ENCODE data around the gene CADPS2. TPM values are rescaled to one million over a fixed set of nuclear protein-coding genes. Genes with fewer than 3 reads are reported as not detected.

CADPS2 gene
- polyA plus RNA-seq, 2 donors: 1.6 to 3.3 TPM

DNA sequence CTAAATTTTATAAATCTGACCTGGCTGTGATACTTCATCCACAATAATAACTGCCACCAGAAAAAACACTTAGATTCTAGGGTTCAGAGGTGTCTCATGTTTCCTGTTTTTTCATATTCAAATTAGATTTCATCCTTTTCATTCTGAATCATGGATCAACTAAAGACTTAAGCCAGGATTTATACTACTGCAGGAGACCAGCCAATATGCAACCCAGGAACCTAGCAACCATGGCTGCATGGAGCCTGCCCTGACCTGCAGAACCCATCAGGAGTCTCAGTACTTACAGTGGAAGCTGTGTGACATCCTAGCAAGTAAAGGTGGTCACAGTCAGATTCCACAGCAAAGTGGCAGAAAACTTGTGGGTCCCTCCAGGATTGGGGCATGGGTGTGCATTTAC, 143.0 kb downstream of the CADPS2 start:
- Histone ChIP-seq H3K4me3 (ENCODE audit: low read depth in 1 of 2, low read length in 2 of 2) (no peak overlapping the region), H3K4me1 (ENCODE audit: control insufficient read depth in 2 of 2, insufficient read depth in 2 of 2, low read length in 1 of 2) (no peaks in the 10 kb centered on the region), H3K27ac (ENCODE audit: low read depth in 2 of 2, low read length in 1 of 2) (no peak overlapping the region), H3K27me3 (ENCODE audit: control insufficient read depth in 1 of 2, insufficient read depth in 2 of 2, low read length in 2 of 2) (no peaks in the 10 kb centered on the region), H3K9me3 (ENCODE audit: control insufficient read depth in 2 of 2, insufficient read depth in 1 of 2, low read depth in 1 of 2, low read length in 1 of 2) (no peaks in the 10 kb centered on the region), H3K36me3 (ENCODE audit: control insufficient read depth in 2 of 2, insufficient read depth in 2 of 2, low read length in 1 of 2) (no peaks in the 10 kb centered on the region)

GRCh38 chr7:122738947-122739346, 147.3 kb downstream of the CADPS2 start:
- 65 to 69% methylated on average over 2 of the region's 2 CpGs for WGBS, 2 donors
- no peak overlapping the region for H3K27ac ChIP-seq (ENCODE audit: low read depth in 2 of 2, low read length in 1 of 2)
- no peak overlapping the region for H3K4me3 ChIP-seq (ENCODE audit: low read depth in 1 of 2, low read length in 2 of 2)
- no peaks in the 10 kb centered on the region for H3K4me1 ChIP-seq (ENCODE audit: control insufficient read depth in 2 of 2, insufficient read depth in 2 of 2, low read length in 1 of 2)
- no peaks in the 10 kb centered on the region for H3K36me3 ChIP-seq (ENCODE audit: control insufficient read depth in 2 of 2, insufficient read depth in 2 of 2, low read length in 1 of 2)
- H3K9me3 ChIP-seq (ENCODE audit: control insufficient read depth in 2 of 2, insufficient read depth in 1 of 2, low read depth in 1 of 2, low read length in 1 of 2): no peaks in the 10 kb centered on the region
- no peaks in the 10 kb centered on the region for H3K27me3 ChIP-seq (ENCODE audit: control insufficient read depth in 1 of 2, insufficient read depth in 2 of 2, low read length in 2 of 2)

GRCh38 chr7:122736183-122736582, 150.1 kb downstream of the CADPS2 start:
- no peaks in the 10 kb centered on the region for H3K4me1 ChIP-seq (ENCODE audit: control insufficient read depth in 2 of 2, insufficient read depth in 2 of 2, low read length in 1 of 2)
- no peak overlapping the region for H3K4me3 ChIP-seq (ENCODE audit: low read depth in 1 of 2, low read length in 2 of 2)
- no peaks in the 10 kb centered on the region for H3K9me3 ChIP-seq (ENCODE audit: control insufficient read depth in 2 of 2, insufficient read depth in 1 of 2, low read depth in 1 of 2, low read length in 1 of 2)
- WGBS, 2 donors: 91 to 94% methylated on average over 1 of the region's 1 CpG
- H3K27me3 ChIP-seq (ENCODE audit: control insufficient read depth in 1 of 2, insufficient read depth in 2 of 2, low read length in 2 of 2): no peaks in the 10 kb centered on the region
- no peaks in the 10 kb centered on the region for H3K36me3 ChIP-seq (ENCODE audit: control insufficient read depth in 2 of 2, insufficient read depth in 2 of 2, low read length in 1 of 2)
- no peak overlapping the region for H3K27ac ChIP-seq (ENCODE audit: low read depth in 2 of 2, low read length in 1 of 2)

GRCh38 chr7:122727759-122728158, 158.5 kb downstream of the CADPS2 start:
- no peak overlapping the region for H3K4me3 ChIP-seq (ENCODE audit: low read depth in 1 of 2, low read length in 2 of 2)
- 78 to 79% methylated on average over 1 of the region's 1 CpG for WGBS, 2 donors

DNA sequence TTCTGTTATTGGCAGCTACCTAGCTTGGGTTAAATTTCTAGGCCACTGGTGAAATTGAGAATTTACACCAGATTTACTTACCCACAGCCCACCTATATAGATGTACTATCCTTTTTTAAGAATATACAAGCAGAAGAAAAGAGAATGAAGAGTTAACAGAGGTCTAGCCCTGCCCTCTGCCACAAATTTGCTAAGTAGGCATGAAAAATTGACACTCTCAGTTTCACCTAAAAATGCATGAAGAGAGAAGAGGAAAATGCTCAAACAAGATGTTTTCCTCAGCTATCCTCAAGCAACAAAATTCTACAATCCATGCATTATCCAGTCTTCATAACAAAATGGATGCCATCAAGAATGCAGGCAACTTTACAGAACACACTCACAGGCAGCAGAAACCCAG, 158.9 kb downstream of the CADPS2 start:
- Histone ChIP-seq H3K4me3 (ENCODE audit: low read depth in 1 of 2, low read length in 2 of 2) (no peak overlapping the region), H3K9me3 (ENCODE audit: control insufficient read depth in 2 of 2, insufficient read depth in 1 of 2, low read depth in 1 of 2, low read length in 1 of 2) (no peaks in the 10 kb centered on the region), H3K4me1 (ENCODE audit: control insufficient read depth in 2 of 2, insufficient read depth in 2 of 2, low read length in 1 of 2) (no peaks in the 10 kb centered on the region), H3K27me3 (ENCODE audit: control insufficient read depth in 1 of 2, insufficient read depth in 2 of 2, low read length in 2 of 2) (no peaks in the 10 kb centered on the region), H3K36me3 (ENCODE audit: control insufficient read depth in 2 of 2, insufficient read depth in 2 of 2, low read length in 1 of 2) (no peaks in the 10 kb centered on the region), H3K27ac (ENCODE audit: low read depth in 2 of 2, low read length in 1 of 2) (no peak overlapping the region)

More at GRCh38 chr7:122727759-122728158, 158.5 kb downstream of the CADPS2 start:
- H3K27ac ChIP-seq (ENCODE audit: low read depth in 2 of 2, low read length in 1 of 2): no peak overlapping the region
- H3K27me3 ChIP-seq (ENCODE audit: control insufficient read depth in 1 of 2, insufficient read depth in 2 of 2, low read length in 2 of 2): no peaks in the 10 kb centered on the region
- H3K4me1 ChIP-seq (ENCODE audit: control insufficient read depth in 2 of 2, insufficient read depth in 2 of 2, low read length in 1 of 2): no peaks in the 10 kb centered on the region
- no peaks in the 10 kb centered on the region for H3K9me3 ChIP-seq (ENCODE audit: control insufficient read depth in 2 of 2, insufficient read depth in 1 of 2, low read depth in 1 of 2, low read length in 1 of 2)
- no peaks in the 10 kb centered on the region for H3K36me3 ChIP-seq (ENCODE audit: control insufficient read depth in 2 of 2, insufficient read depth in 2 of 2, low read length in 1 of 2)

DNA sequence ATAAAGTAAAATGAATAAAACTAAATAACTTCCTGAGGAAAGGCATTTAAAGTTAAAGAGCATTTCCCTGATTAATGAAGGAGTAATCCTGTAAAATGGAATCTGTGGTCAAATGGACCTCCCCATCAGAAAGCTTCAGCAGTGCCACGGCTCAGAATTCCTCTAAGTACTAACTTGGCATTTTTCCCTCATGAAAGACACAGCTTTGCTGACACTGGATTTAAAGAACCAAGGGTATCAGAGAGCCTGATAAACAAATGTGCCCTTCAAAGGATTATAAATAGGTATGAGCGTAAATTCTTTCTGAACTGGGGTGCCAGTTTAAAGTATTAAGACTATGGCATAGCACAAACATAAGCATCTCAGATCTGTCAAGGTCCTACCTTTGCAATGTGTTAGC, 159.4 kb downstream of the CADPS2 start:
- no peaks in the 10 kb centered on the region for H3K9me3 ChIP-seq (ENCODE audit: control insufficient read depth in 2 of 2, insufficient read depth in 1 of 2, low read depth in 1 of 2, low read length in 1 of 2)
- no peak overlapping the region for H3K27ac ChIP-seq (ENCODE audit: low read depth in 2 of 2, low read length in 1 of 2)
- WGBS, 2 donors: 65 to 71% methylated on average over 2 of the region's 2 CpGs
- no peaks in the 10 kb centered on the region for H3K36me3 ChIP-seq (ENCODE audit: control insufficient read depth in 2 of 2, insufficient read depth in 2 of 2, low read length in 1 of 2)
- no peaks in the 10 kb centered on the region for H3K4me1 ChIP-seq (ENCODE audit: control insufficient read depth in 2 of 2, insufficient read depth in 2 of 2, low read length in 1 of 2)
- H3K27me3 ChIP-seq (ENCODE audit: control insufficient read depth in 1 of 2, insufficient read depth in 2 of 2, low read length in 2 of 2): no peaks in the 10 kb centered on the region
- no peak overlapping the region for H3K4me3 ChIP-seq (ENCODE audit: low read depth in 1 of 2, low read length in 2 of 2)

GRCh38 chr7:122724366-122724765, 161.9 kb downstream of the CADPS2 start:
- Histone ChIP-seq H3K27me3 (ENCODE audit: control insufficient read depth in 1 of 2, insufficient read depth in 2 of 2, low read length in 2 of 2) (no peaks in the 10 kb centered on the region), H3K36me3 (ENCODE audit: control insufficient read depth in 2 of 2, insufficient read depth in 2 of 2, low read length in 1 of 2) (no peaks in the 10 kb centered on the region), H3K27ac (ENCODE audit: low read depth in 2 of 2, low read length in 1 of 2) (no peak overlapping the region), H3K9me3 (ENCODE audit: control insufficient read depth in 2 of 2, insufficient read depth in 1 of 2, low read depth in 1 of 2, low read length in 1 of 2) (no peaks in the 10 kb centered on the region), H3K4me3 (ENCODE audit: low read depth in 1 of 2, low read length in 2 of 2) (no peak overlapping the region), H3K4me1 (ENCODE audit: control insufficient read depth in 2 of 2, insufficient read depth in 2 of 2, low read length in 1 of 2) (no peaks in the 10 kb centered on the region)
- WGBS, 2 donors: 72 to 89% methylated on average over 4 of the region's 4 CpGs

DNA sequence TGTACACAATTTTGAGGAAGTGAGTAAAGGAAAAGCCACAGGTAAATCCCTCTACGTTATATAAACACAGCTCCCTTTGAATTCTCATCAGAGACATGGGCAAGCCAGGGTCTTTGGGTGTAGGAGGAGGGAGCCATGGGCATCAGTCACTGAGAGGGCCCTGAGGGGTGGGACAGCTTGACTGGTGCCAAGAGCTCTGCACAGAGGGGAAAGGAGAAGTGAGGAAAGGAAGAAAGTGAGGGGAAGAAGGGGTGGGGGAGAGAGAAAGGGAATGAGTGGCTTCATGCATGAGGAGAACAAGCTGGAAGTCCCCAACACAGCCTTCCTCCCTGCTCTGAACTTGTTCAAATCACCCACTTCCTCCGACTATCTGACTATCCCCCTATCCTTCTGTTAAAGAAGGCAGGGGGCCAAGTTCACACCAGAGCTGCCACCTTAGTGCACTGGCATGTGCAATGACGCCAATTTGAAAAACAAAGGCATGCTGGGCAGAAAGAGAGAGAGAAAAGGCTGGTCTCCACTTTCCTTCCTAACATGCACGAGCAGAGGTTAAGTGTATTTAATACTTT, 167.2 kb downstream of the CADPS2 start:
- Histone ChIP-seq H3K4me1 (ENCODE audit: control insufficient read depth in 2 of 2, insufficient read depth in 2 of 2, low read length in 1 of 2) (no peaks in the 10 kb centered on the region), H3K27ac (ENCODE audit: low read depth in 2 of 2, low read length in 1 of 2) (no peak overlapping the region), H3K4me3 (ENCODE audit: low read depth in 1 of 2, low read length in 2 of 2) (no peak overlapping the region), H3K36me3 (ENCODE audit: control insufficient read depth in 2 of 2, insufficient read depth in 2 of 2, low read length in 1 of 2) (no peaks in the 10 kb centered on the region), H3K27me3 (ENCODE audit: control insufficient read depth in 1 of 2, insufficient read depth in 2 of 2, low read length in 2 of 2) (no peaks in the 10 kb centered on the region), H3K9me3 (ENCODE audit: control insufficient read depth in 2 of 2, insufficient read depth in 1 of 2, low read depth in 1 of 2, low read length in 1 of 2) (no peaks in the 10 kb centered on the region)
- 70 to 79% methylated on average over 4 of the region's 4 CpGs for WGBS, 2 donors

DNA sequence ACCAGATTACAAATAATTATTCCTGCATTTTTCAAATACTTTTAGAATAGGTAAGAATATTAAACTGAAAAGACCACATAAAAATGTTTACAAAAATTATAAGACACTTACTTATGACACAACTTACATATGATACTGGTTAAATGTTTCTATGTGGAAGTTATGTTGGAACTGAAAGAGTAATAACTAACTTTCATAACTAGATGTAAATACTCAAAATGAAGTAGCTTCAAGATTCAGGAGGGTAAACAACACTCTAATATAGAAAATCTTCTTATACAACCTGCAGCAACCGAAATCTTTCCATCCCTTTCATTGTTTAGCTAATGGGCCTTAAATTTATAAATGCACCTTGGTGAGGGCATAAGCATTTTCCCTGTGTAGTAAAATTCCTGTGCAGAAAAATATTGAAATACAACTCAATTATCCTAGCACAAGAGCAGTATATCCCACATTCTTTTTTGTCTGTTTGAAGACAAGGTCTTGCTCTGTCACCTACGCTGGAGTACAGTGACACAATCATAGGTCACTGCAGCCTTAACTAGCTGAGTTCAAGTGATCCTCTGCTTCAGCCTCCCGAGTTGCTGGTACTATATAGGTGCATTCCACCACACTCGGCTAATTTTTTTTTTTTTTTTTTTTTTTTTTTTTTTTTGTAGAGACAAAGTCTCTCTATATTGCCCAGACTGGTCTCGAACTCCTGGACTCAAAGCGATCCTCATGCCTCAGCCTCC, 168.7 kb downstream of the CADPS2 start:
- Histone ChIP-seq H3K27ac (ENCODE audit: low read depth in 2 of 2, low read length in 1 of 2) (no peak overlapping the region), H3K4me1 (ENCODE audit: control insufficient read depth in 2 of 2, insufficient read depth in 2 of 2, low read length in 1 of 2) (no peaks in the 10 kb centered on the region), H3K36me3 (ENCODE audit: control insufficient read depth in 2 of 2, insufficient read depth in 2 of 2, low read length in 1 of 2) (no peaks in the 10 kb centered on the region), H3K9me3 (ENCODE audit: control insufficient read depth in 2 of 2, insufficient read depth in 1 of 2, low read depth in 1 of 2, low read length in 1 of 2) (no peaks in the 10 kb centered on the region), H3K4me3 (ENCODE audit: low read depth in 1 of 2, low read length in 2 of 2) (no peak overlapping the region), H3K27me3 (ENCODE audit: control insufficient read depth in 1 of 2, insufficient read depth in 2 of 2, low read length in 2 of 2) (no peaks in the 10 kb centered on the region)
- 88 to 92% methylated on average over 6 of the region's 6 CpGs for WGBS, 2 donors

DNA sequence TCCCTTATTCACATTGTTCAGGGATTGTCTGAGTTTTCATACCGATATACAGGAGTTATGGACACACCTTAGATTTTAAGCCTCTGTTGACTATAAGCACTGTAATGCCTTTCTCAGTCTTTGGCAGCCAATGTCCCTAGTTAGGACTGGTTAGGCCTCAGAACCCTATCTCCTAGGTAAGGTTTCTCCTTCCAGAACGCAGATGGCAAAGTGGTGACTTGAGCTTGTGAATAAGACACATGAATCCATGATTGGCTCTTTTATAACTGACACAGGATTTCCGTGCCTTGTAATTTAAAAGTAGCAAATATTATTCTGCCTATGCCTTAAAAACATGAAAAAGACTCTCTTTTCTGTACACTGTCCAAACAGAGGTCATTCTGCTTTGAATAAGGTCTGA, 171.1 kb downstream of the CADPS2 start:
- no peak overlapping the region for H3K4me3 ChIP-seq (ENCODE audit: low read depth in 1 of 2, low read length in 2 of 2)
- no peak overlapping the region for H3K27ac ChIP-seq (ENCODE audit: low read depth in 2 of 2, low read length in 1 of 2)
- H3K36me3 ChIP-seq (ENCODE audit: control insufficient read depth in 2 of 2, insufficient read depth in 2 of 2, low read length in 1 of 2): no peaks in the 10 kb centered on the region
- no peaks in the 10 kb centered on the region for H3K27me3 ChIP-seq (ENCODE audit: control insufficient read depth in 1 of 2, insufficient read depth in 2 of 2, low read length in 2 of 2)
- no peaks in the 10 kb centered on the region for H3K4me1 ChIP-seq (ENCODE audit: control insufficient read depth in 2 of 2, insufficient read depth in 2 of 2, low read length in 1 of 2)
- 85 to 86% methylated on average over 3 of the region's 3 CpGs for WGBS, 2 donors
- H3K9me3 ChIP-seq (ENCODE audit: control insufficient read depth in 2 of 2, insufficient read depth in 1 of 2, low read depth in 1 of 2, low read length in 1 of 2): no peaks in the 10 kb centered on the region

All from esophagus (tissue), 2 donors.